ENCODE data around the gene ERICH2. TPM values are rescaled to one million over a fixed set of nuclear protein-coding genes. Genes with fewer than 3 reads are reported as not detected.

The ERICH2 gene
- total RNA-seq, 4 donors from 2014 or later, result not detected

- H3K27me3 ChIP-seq, result no peaks in the 10 kb centered on the region
- H3K9me3 ChIP-seq, result no peaks in the 10 kb centered on the region
- no peaks in the 10 kb centered on the region for H3K4me1 ChIP-seq
- H3K4me3 ChIP-seq, result no peak overlapping the region
- DNase-seq, result no peak
- TF ChIP-seq POLR2A (IDR thresholded peaks at IDR 0.05), result no peak
- TF ChIP-seq CTCF (IDR thresholded peaks at IDR 0.05), result no peak
- H3K36me3 ChIP-seq, result no peaks in the 10 kb centered on the region
- no peak overlapping the region for H3K27ac ChIP-seq
Measured at GRCh38 chr2:170736628-170737027, 33.5 kb upstream of the ERICH2 start.

GRCh38 chr2:170737406-170737805 is 32.8 kb upstream of the ERICH2 start:
- no peaks in the 10 kb centered on the region for H3K27me3 ChIP-seq
- no peaks in the 10 kb centered on the region for H3K36me3 ChIP-seq
- H3K27ac ChIP-seq, result no peak overlapping the region
- no peak overlapping the region for H3K4me3 ChIP-seq
- H3K9me3 ChIP-seq, result no peaks in the 10 kb centered on the region
- H3K4me1 ChIP-seq, result no peaks in the 10 kb centered on the region
- no peak for DNase-seq
- TF ChIP-seq POLR2A (IDR thresholded peaks at IDR 0.05) (no peak), CTCF (IDR thresholded peaks at IDR 0.05) (no peak)

- H3K9me3 ChIP-seq, result no peaks in the 10 kb centered on the region
- DNase-seq, result no peak
- no peak overlapping the region for H3K27ac ChIP-seq
- H3K36me3 ChIP-seq, result no peaks in the 10 kb centered on the region
- H3K4me1 ChIP-seq, result no peaks in the 10 kb centered on the region
- no peak overlapping the region for H3K4me3 ChIP-seq
- no peaks in the 10 kb centered on the region for H3K27me3 ChIP-seq
- TF ChIP-seq CTCF (IDR thresholded peaks at IDR 0.05) (no peak), POLR2A (IDR thresholded peaks at IDR 0.05) (no peak)
Measured at GRCh38 chr2:170737821-170738220, 32.4 kb upstream of the ERICH2 start.

GRCh38 chr2:170739048-170739447 is 31.1 kb upstream of the ERICH2 start:
- no peaks in the 10 kb centered on the region for H3K36me3 ChIP-seq
- H3K4me1 ChIP-seq, result no peaks in the 10 kb centered on the region
- no peak for TF ChIP-seq CTCF (IDR thresholded peaks at IDR 0.05)
- TF ChIP-seq POLR2A (IDR thresholded peaks at IDR 0.05), result no peak
- H3K27me3 ChIP-seq, result no peaks in the 10 kb centered on the region
- H3K9me3 ChIP-seq, result no peaks in the 10 kb centered on the region
- H3K27ac ChIP-seq, result no peak overlapping the region
- no peak for DNase-seq
- H3K4me3 ChIP-seq, result no peak overlapping the region

- Histone ChIP-seq H3K27me3 (no peaks in the 10 kb centered on the region), H3K27ac (no peak overlapping the region), H3K36me3 (no peaks in the 10 kb centered on the region), H3K4me3 (no peak overlapping the region), H3K9me3 (no peaks in the 10 kb centered on the region), H3K4me1 (no peaks in the 10 kb centered on the region)
- no peak for TF ChIP-seq POLR2A (IDR thresholded peaks at IDR 0.05)
- no peak for TF ChIP-seq CTCF (IDR thresholded peaks at IDR 0.05)
- no peak for DNase-seq
Measured at GRCh38 chr2:170739507-170740046, 30.6 kb upstream of the ERICH2 start.

GRCh38 chr2:170740660-170741059 is 29.5 kb upstream of the ERICH2 start:
- H3K9me3 ChIP-seq, result no peaks in the 10 kb centered on the region
- DNase-seq, result no peak
- no peak for TF ChIP-seq CTCF (IDR thresholded peaks at IDR 0.05)
- TF ChIP-seq POLR2A (IDR thresholded peaks at IDR 0.05), result no peak
- H3K27me3 ChIP-seq, result no peaks in the 10 kb centered on the region
- no peaks in the 10 kb centered on the region for H3K4me1 ChIP-seq
- no peak overlapping the region for H3K27ac ChIP-seq
- H3K4me3 ChIP-seq, result no peak overlapping the region
- H3K36me3 ChIP-seq, result no peaks in the 10 kb centered on the region

Data from Peyer's patch (tissue), 4 donors.